Non-pigmented ciliary epithelial cell (primary cell): ENCODE data around the gene FBXO46.
"Not testable (repeated sequence)": the region's sequence is repeated elsewhere in the genome, so short reads cannot be mapped to it uniquely, and the experiment has no call there.

Experiments
- DNase-seq: peaks from one replicate; pipeline ENCODE4 v3.0.0-alpha.2; 2010; ENCODE audit warnings: low read depth

FBXO46 gene

GRCh38 chr19:45766296-45766868, 35.7 kb upstream of the FBXO46 start:
- DNase-seq, result no peak

DNA sequence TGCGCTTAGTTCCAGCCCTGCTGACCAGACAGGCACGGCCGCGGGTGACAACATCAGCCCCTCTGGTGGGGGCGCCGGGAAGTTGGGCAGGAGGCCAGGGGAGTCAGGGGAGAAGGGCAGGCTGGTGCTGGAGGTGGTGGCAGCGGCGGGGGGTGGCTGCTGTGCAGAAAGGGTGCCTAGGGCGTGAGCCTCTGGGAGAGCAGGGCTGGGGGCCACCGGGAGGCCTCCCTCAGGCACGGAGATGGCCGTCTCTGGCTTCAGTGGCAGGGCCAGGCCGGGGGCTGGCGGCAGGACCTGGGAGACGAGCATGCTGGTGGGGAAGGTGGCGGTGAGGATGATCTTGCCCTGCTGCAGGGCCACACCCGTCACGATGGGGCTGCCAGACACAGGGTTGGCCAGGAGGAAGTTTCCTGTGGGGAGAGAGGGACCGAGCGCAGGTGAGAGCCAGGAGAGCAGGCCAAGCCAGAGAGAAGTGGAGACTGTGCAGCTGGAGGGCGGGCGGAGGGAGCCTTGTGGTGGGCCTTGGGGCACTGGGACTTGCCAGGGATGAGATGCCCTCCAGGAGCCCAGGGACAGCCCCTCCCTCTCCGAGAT, 35.1 kb upstream of the FBXO46 start:
- DNase-seq, result no peak

- no peak for DNase-seq
These were observed 34.4 kb upstream of the FBXO46 start for GRCh38 chr19:45764945-45765701.

- DNase-seq, result no peak
These were observed 33.8 kb upstream of the FBXO46 start for GRCh38 chr19:45764475-45764874.

DNA sequence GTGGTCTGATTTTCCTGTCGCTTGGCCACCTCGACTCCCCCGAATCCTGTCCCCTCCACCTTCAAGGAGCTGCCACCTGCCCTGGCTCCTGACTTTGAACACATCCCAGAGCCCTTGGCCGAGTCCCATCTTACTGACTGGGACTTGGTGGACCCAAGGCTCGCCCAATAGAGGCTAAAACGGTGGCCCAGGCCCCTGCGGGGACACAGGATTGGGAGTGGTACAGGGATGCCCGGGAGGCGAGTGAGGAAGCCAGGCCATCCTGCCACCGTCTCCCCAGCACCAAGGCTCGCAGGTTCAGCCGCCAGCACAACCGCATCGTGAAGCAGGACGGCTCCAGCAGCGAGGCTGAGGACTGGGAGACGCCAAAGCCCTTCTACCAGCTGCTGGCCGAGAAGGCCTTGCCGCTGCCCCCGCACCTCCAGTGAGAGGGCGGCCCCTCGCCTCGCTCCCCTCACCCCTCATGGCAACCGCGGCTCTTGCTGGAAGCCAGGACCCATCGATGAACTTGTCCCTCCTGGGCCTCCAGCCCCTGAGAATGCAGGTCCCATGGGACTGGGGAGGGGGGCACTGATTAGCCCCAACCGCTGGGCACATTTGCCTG, 33.1 kb upstream of the FBXO46 start:
- no peak for DNase-seq

GRCh38 chr19:45762870-45763631, 32.4 kb upstream of the FBXO46 start:
- DNase-seq, result no peak

GRCh38 chr19:45761714-45762113, 31.0 kb upstream of the FBXO46 start:
- no peak for DNase-seq

DNA sequence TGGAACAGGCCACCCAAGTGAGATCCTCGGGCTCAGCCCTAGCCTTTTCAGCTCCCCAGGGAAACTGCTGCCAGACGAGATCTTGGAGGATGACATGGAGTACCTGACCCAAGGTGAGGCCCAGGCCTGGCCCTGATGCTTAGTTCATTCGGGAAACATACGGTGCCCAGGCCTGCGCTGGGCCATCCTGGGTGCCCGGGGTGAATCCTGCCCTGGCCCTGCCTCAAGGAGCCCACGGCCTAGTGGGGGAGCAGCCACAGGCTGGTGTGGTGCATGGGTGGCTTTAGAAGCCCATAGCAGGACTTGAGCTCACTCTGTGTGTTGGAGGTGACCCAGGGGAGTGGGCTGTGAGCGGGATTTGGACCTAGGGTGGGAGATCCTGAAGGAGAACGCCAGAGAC, 28.2 kb upstream of the FBXO46 start:
- DNase-seq, result no peak

GRCh38 chr19:45757695-45758094, 27.0 kb upstream of the FBXO46 start:
- DNase-seq, result no peak

DNA sequence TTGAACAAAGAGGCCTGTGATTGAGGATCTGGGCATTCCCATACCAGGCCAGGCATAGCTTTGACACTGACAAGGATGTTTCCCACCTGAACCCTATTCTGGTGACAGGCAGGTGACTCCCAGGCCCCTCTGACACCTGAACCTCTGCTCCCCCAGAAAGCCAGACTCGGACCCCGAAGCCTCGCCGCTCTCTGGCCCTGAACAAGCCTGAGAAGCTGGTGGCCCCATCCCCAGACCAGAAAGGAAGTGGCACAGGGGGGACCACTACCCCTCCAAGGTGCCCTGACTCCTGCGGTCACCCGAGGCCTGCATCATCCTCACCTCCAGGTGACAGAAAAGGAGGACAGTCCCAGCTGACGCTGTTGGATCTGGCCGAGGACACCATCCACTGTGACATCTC, 23.6 kb upstream of the FBXO46 start:
- no peak for DNase-seq

DNA sequence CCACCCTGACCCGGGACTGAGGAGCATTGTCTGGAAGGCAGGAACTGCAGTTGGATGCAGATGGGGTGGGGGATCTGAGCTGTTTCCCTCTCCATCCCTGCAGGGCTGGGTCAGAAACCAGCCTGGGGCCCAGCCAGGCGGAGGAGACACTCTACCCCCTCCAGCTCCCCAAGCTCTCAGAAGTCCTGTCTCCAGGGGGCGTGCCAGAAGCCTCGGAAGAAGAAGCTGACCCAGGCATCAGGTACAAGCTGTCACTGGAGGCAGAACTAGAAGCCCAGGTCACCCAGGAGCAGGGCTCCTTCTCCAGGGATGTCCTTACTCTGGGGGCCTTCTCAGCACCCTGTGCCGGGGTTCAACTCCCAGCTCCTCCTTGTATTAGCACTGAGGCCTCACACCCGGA, 22.9 kb upstream of the FBXO46 start:
- no peak for DNase-seq

DNA sequence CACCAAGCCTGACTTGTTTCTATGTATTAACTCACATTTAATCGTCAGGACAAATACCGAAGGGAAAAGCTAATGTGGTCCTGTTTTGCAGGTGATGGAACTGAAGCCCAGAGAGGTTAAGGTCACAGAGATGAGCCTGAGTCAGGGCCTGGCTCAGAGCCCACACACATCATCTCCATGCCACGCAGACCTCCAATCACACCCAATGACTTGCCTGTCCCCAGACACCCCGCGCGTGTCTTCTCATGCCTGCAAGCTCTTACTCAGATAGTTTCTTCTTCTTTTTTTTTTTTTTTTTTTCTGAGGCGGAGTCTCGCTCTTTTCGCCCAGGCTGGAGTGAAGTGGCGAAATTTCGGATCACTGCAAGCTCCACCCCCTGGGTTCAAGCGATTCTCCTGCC, 21.9 kb upstream of the FBXO46 start:
- no peak for DNase-seq

DNA sequence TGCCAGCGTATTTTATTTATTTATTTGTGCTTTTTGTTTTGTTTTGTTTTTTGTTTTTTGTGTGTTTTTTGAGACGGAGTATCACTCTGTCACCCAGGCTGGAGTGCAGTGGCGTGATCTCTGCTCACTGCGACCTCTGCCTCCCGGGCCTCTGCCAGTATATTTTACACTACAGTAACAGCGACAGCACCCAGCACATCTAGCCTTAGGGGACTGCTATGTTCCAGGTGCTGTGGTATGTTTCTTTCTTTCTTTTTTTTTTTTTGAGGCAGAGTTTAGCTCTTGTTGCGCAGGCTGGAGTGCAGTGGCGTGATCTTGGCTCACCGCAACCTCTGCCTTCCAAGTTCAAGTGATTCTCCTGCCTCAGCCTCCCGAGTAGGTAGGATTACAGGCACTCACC, 20.8 kb upstream of the FBXO46 start:
- DNase-seq, result not testable (repeated sequence)

DNA sequence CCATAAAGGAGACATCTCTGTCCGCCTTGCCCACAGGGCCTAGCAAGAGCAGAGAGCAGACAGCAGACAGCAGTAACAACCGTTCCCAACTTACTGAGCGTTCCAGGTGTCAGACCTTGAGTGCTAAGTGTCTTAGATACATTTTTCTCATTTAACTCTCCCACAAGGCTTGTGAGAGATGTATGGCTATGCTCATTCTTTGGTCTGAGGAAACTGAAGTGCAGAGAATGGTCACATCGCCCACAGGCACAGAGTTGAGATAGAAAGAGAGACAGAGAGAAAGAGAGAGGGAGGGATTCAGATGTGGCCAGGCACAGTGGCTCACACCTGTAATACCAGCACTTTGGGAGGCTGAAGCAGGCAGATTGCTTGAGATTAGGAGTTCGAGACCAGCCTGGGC, 16.8 kb upstream of the FBXO46 start:
- no peak for DNase-seq

DNA sequence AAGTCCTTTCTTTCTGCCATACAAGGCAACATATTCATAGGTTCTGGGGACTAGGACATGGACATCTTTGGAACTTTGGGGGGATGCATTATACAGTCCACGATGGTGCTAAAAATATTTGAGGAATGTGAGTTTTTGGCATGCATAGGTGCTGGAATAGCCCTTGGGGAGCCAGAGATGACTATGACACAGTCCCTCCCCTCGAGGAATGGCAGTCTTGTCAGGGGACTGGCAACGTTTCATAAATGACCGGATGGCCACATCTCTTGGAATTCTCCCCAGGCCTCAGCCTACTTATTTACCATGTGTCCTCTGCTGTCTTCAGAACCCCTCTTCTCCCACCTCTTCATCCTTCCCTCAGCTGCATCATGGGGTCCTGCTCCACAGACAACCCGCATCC, 16.2 kb upstream of the FBXO46 start:
- DNase-seq, result no peak

DNA sequence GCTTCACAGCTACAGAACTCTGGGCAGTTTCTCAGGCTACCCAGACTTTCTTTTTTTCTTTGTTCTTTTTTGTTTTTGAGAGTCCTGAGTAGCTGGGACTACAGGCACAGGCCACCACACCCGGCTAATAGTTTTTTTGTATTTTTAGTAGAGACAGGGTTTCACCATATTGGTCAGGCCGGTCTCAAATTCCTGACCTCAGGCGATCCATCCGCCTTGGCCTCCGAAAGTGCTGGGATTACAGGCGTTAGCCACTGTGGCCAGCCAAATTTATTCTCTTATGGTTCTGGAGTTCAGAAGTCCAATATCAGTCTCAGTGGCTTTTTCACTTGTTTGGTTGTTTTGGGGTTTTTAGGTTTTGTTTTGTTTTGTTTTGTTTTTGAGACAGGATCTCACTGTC, 14.9 kb upstream of the FBXO46 start:
- no peak for DNase-seq

GRCh38 chr19:45742969-45743368, 12.3 kb upstream of the FBXO46 start:
- no peak for DNase-seq

GRCh38 chr19:45739498-45740439, 9.1 kb upstream of the FBXO46 start:
- DNase-seq, result no peak

DNA sequence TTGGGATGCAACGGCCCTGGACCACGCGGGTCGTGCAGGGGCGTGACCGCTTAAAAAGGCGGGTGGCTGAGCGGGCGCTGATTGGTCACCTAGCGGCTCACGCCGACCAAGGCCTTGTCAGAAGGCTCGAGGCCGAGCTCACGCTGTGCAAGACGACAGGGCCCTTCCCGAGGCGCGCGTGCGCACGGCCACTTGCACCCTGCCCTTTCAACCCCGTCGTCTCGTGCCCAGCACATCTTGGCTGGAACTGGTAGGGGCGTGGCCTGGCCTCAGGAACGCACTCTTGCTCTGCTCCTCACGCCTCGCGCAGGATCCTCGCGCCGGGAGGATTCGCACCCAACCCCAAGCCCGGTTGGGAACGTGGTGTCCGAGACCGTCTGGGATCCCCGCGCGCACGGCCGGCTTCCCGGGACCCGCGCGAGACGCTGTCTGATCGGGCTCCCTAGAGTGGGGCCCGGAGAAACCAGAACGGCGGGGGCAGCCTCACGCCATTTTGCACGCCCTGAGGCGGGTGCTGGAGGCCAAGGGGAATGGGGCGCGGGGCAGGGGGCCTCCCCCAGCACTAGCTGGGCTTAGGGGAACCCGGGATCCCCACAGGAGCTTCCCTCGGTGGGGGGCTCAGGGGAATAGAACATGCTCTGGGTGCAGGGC, 2.6 kb upstream of the FBXO46 start, which contains the start of gene MEIOSIN:
TSS of gene MEIOSIN (plus strand) at position 280 of the 651 bp plus-strand sequence. CDS start 1,938 bp downstream, outside the sequence.
- no peak for DNase-seq

DNA sequence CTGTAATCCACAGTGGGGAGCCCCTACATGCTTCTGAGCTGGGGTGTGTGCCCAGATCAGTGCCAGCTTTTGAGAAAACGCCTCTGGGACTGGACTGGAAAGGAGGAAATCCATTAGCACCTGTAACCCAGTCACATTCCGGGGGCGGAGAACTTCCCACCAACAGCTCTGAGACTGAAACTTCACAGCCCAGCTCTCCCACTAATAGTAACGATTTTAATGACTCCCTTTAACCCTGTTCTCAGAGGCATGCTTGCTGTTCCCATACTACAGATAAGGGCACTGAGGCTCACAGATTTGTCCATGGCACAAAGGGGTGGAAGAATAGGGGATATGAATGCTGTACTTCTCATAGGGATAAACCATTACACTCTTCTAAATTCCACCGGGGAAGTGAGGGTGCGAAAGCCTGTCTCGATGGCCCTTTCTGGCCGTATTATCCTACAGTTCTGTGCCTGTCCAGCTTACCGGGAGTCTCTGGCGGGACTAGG, 851 bp downstream of the FBXO46 start:
- no peak for DNase-seq
